ENCODE results near the gene BMP3.

Gene BMP3

DNA sequence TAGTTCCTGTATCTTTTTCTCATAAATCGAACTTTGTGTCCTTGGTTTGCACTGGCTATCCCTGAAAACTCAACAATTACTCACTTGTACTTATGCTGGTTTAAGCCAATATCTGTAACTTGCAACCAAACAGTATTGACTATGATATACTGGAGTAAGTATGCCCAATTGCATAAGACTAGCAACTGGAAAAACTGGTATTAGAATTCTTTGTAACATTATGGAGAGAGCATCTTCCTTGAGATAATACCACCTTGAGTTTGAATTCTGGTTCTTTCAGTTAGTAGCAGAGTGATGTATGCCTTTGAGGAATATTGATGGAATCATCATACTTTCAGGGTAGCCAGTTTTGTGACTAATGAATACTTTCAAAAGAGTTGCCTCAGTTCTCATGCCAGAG lies 28.1 kb downstream of the BMP3 start:
- TF ChIP-seq, protein P1, sequence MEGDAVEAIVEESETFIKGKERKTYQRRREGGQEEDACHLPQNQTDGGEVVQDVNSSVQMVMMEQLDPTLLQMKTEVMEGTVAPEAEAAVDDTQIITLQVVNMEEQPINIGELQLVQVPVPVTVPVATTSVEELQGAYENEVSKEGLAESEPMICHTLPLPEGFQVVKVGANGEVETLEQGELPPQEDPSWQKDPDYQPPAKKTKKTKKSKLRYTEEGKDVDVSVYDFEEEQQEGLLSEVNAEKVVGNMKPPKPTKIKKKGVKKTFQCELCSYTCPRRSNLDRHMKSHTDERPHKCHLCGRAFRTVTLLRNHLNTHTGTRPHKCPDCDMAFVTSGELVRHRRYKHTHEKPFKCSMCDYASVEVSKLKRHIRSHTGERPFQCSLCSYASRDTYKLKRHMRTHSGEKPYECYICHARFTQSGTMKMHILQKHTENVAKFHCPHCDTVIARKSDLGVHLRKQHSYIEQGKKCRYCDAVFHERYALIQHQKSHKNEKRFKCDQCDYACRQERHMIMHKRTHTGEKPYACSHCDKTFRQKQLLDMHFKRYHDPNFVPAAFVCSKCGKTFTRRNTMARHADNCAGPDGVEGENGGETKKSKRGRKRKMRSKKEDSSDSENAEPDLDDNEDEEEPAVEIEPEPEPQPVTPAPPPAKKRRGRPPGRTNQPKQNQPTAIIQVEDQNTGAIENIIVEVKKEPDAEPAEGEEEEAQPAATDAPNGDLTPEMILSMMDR (IDR thresholded peaks at IDR 0.05; ENCODE audit: low read depth, low read length, poor library complexity, severe bottlenecking), result no peak
- TF ChIP-seq EZH2phosphoT487 (IDR thresholded peaks at IDR 0.05; ENCODE audit: borderline replicate concordance, low read length), result no peak
- H3K4me2 ChIP-seq (ENCODE audit: low read length), result no peak overlapping the region
- no peaks in the 10 kb centered on the region for H3K36me3 ChIP-seq (ENCODE audit: control insufficient read depth, low read length)
- no peaks in the 10 kb centered on the region for H3K27me3 ChIP-seq (ENCODE audit: control insufficient read depth, low read length)
- H3K9me3 ChIP-seq (ENCODE audit: control insufficient read depth, insufficient read depth, low read length), result no peaks in the 10 kb centered on the region
- no peaks in the 10 kb centered on the region for H3K79me2 ChIP-seq (ENCODE audit: control insufficient read depth, low read length)
- no peaks in the 10 kb centered on the region for H3F3A ChIP-seq (ENCODE audit: control insufficient read depth, insufficient read depth)
- H4K20me1 ChIP-seq (ENCODE audit: control insufficient read depth, insufficient read depth, low read depth, low read length), result no peaks in the 10 kb centered on the region
- H3K4me3 ChIP-seq (ENCODE audit: low read length), result no peak overlapping the region
- H3K4me1 ChIP-seq (ENCODE audit: control insufficient read depth, low read length), result peaks cover 1% of the 10 kb centered on the region
- no peaks in the 10 kb centered on the region for H3K9me2 ChIP-seq (replicated peaks; ENCODE audit: control insufficient read depth, low read length)
- H3K27ac ChIP-seq (ENCODE audit: low read depth, low read length), result no peak overlapping the region

DNA sequence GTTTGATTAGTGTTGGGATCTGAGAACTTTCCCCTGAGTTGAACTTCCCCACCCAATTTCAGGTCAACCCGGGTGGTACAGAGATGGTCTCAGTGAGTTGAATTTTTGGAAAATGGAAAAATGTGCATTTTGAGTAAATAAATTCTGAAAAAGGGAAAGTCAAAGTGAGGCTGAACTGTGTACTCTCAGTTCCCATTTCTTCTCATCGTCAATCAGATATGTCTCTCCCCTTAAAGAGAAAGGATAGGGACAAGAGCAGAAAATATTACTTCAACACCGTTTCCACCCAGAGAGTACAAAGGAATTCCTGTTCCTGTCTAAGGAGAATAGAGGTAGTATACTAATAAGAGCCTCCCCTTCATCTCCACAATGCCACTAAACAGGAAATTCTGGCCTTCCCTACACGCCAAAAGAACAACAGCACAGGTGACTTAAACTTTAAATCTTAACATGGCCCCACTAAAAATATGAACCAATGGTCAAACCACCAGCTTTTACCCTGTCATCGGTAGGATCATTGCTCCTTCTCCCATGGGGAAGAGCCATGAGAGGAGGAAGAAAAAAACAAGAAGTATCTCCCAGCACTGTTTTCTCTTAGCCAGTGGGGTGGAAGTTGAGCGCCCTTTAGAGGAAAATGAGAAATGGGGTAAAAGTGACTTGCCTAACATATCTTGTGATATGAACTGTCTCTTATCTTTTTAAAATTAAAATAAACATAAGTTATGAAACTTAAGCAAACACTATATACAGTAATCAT lies 30.3 kb downstream of the BMP3 start:
- no peaks in the 10 kb centered on the region for H3K27me3 ChIP-seq (ENCODE audit: control insufficient read depth, low read length)
- no peak overlapping the region for H3K4me3 ChIP-seq (ENCODE audit: low read length)
- no peaks in the 10 kb centered on the region for H3K79me2 ChIP-seq (ENCODE audit: control insufficient read depth, low read length)
- no peaks in the 10 kb centered on the region for H3F3A ChIP-seq (ENCODE audit: control insufficient read depth, insufficient read depth)
- TF ChIP-seq, protein P1 (IDR thresholded peaks at IDR 0.05; ENCODE audit: low read depth, low read length, poor library complexity, severe bottlenecking), result no peak
- TF ChIP-seq EZH2phosphoT487 (IDR thresholded peaks at IDR 0.05; ENCODE audit: borderline replicate concordance, low read length), result no peak
- no peak overlapping the region for H3K27ac ChIP-seq (ENCODE audit: low read depth, low read length)
- H3K4me1 ChIP-seq (ENCODE audit: control insufficient read depth, low read length), result no peaks in the 10 kb centered on the region
- no peaks in the 10 kb centered on the region for H3K36me3 ChIP-seq (ENCODE audit: control insufficient read depth, low read length)
- no peak overlapping the region for H3K4me2 ChIP-seq (ENCODE audit: low read length)
- no peaks in the 10 kb centered on the region for H3K9me2 ChIP-seq (replicated peaks; ENCODE audit: control insufficient read depth, low read length)
- no peaks in the 10 kb centered on the region for H4K20me1 ChIP-seq (ENCODE audit: control insufficient read depth, insufficient read depth, low read depth, low read length)
- H3K9me3 ChIP-seq (ENCODE audit: control insufficient read depth, insufficient read depth, low read length), result no peaks in the 10 kb centered on the region

DNA sequence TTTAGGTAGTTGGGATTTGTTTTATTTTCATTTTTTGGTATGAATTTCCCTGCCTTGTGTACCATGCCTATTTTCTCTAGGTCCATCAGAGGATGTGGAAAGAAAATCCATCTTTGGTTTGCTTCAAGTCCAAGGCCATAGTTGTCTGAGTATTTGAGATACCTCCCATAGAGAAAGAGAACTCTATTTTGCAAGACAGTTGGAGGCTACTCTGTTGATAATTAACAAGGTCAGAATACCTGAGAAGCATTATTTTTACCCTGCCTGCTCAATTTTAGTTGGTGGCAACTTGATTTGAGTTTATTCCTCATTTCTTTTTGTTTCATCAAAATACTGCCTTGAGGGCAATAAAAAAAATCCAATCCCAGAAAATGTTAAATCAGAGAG lies 30.8 kb downstream of the BMP3 start:
- Histone ChIP-seq H3K27ac (ENCODE audit: low read depth, low read length) (no peak overlapping the region), H3K27me3 (ENCODE audit: control insufficient read depth, low read length) (no peaks in the 10 kb centered on the region), H3K4me3 (ENCODE audit: low read length) (no peak overlapping the region), H3K9me2 (replicated peaks; ENCODE audit: control insufficient read depth, low read length) (no peaks in the 10 kb centered on the region), H3K4me1 (ENCODE audit: control insufficient read depth, low read length) (no peaks in the 10 kb centered on the region), H4K20me1 (ENCODE audit: control insufficient read depth, insufficient read depth, low read depth, low read length) (no peaks in the 10 kb centered on the region), H3K9me3 (ENCODE audit: control insufficient read depth, insufficient read depth, low read length) (no peaks in the 10 kb centered on the region), H3K4me2 (ENCODE audit: low read length) (no peak overlapping the region), H3K36me3 (ENCODE audit: control insufficient read depth, low read length) (no peaks in the 10 kb centered on the region), H3K79me2 (ENCODE audit: control insufficient read depth, low read length) (no peaks in the 10 kb centered on the region), H3F3A (ENCODE audit: control insufficient read depth, insufficient read depth) (no peaks in the 10 kb centered on the region)
- no peak for TF ChIP-seq EZH2phosphoT487 (IDR thresholded peaks at IDR 0.05; ENCODE audit: borderline replicate concordance, low read length)
- TF ChIP-seq, protein P1 (IDR thresholded peaks at IDR 0.05; ENCODE audit: low read depth, low read length, poor library complexity, severe bottlenecking), result no peak
